ENCODE data around the gene ABCB8.
A peak's percentile ranks its signal among the peaks of the same experiment; 100 is the strongest.

Gene ABCB8

DNA sequence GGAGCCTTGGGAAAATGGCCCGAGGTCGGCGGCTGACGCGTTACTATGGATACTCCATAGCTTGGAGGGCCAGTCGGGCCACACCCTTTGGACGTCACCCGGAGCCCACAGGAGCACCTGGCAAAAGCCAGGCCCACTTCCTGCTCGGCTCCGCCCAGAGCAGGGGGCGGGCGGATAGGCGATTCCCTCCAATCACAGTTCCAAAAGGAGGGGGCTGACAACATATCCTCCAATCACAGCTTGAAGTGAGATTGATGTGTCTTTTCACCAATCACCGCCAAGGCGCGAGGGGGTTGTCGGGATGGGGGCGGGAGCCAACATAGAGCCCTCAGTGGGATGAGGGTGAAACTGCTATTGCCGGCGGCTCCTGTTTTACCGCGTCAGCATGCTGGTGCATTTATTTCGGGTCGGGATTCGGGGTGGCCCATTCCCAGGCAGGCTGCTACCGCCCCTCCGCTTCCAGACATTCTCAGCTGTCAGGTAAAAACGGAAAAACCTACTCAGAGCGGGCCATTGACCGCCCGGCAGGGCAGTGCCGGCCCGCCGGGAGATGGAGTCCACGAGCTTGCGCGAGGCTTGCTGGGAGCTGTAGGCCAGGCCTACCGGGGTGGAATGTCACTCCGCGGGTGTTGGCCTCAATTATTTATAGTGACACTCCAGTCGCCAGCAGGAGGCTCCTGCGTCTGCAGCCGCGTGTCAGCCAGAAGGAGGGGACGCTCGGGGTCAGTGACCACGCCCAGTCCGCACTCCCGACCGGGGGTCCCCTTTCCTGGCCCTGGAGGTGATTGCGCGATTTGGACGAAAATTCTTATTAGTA lies at the start of gene ABCB8:
TSS of gene ABCB8 (plus strand) at position 320 of the 817 bp plus-strand sequence. CDS start at position 386, 66 bp downstream.
- TF ChIP-seq CTCF (IDR thresholded peaks at IDR 0.05; ENCODE audit: unreplicated experiment in 3 of 3): peak; percentile 35 to 58 (median 40)
- Mint-ChIP-seq H3K27ac (peak within 1 kb of the TSS; percentile 69 to 94 (median 93)), H3K4me1 (peaks cover 15% of the 10 kb centered on the region), H3K27me3 (ENCODE audit: low read depth) (peaks cover 9% of the 10 kb centered on the region), H3K9me3 (no peaks in the 10 kb centered on the region), H3K4me3 (peak within 1 kb of the TSS; percentile 93 to 95 (median 94)), H3K36me3 (ENCODE audit: low read depth) (peaks cover 6% of the 10 kb centered on the region)

GRCh38 chr7:150979713-150980390 lies 48.4 kb upstream of the ABCB8 start:
- H3K36me3 Mint-ChIP-seq (ENCODE audit: low read depth): no peaks in the 10 kb centered on the region
- peak overlapping the region; percentile 77 to 98 (median 94) for H3K27ac Mint-ChIP-seq

GRCh38 chr7:150980663-150981062 lies 47.6 kb upstream of the ABCB8 start:
- no peaks in the 10 kb centered on the region for H3K36me3 Mint-ChIP-seq (ENCODE audit: low read depth)
- TF ChIP-seq CTCF (IDR thresholded peaks at IDR 0.05; ENCODE audit: unreplicated experiment in 3 of 3): peak in 2 of 3 experiments; percentile 23 to 30
- peak overlapping the region; percentile 62 to 85 (median 77) for H3K27ac Mint-ChIP-seq
- peaks cover 56% of the 10 kb centered on the region for H3K4me1 Mint-ChIP-seq
- no peaks in the 10 kb centered on the region for H3K9me3 Mint-ChIP-seq
- peaks cover 57% of the 10 kb centered on the region for H3K27me3 Mint-ChIP-seq (ENCODE audit: low read depth)
- H3K4me3 Mint-ChIP-seq: peak overlapping the region; percentile 47 to 77 (median 55)

More at GRCh38 chr7:150979713-150980390, 48.4 kb upstream of the ABCB8 start:
- no peak for TF ChIP-seq CTCF (IDR thresholded peaks at IDR 0.05; ENCODE audit: unreplicated experiment in 3 of 3)
- Mint-ChIP-seq H3K9me3 (no peaks in the 10 kb centered on the region), H3K4me3 (peak overlapping the region; percentile 58 to 71 (median 58)), H3K4me1 (peaks cover 59% of the 10 kb centered on the region), H3K27me3 (ENCODE audit: low read depth) (peaks cover 61% of the 10 kb centered on the region)

GRCh38 chr7:150981644-150982043 lies 46.6 kb upstream of the ABCB8 start:
- H3K9me3 Mint-ChIP-seq: no peaks in the 10 kb centered on the region
- H3K4me1 Mint-ChIP-seq: peaks cover 56% of the 10 kb centered on the region
- H3K27me3 Mint-ChIP-seq (ENCODE audit: low read depth): peaks cover 50% of the 10 kb centered on the region
- H3K36me3 Mint-ChIP-seq (ENCODE audit: low read depth): no peaks in the 10 kb centered on the region
- peak overlapping the region in 1 of 3 experiments; percentile 47 for H3K27ac Mint-ChIP-seq
- no peak for TF ChIP-seq CTCF (IDR thresholded peaks at IDR 0.05; ENCODE audit: unreplicated experiment in 3 of 3)
- peak overlapping the region in 2 of 3 experiments; percentile 9 to 22 for H3K4me3 Mint-ChIP-seq

DNA sequence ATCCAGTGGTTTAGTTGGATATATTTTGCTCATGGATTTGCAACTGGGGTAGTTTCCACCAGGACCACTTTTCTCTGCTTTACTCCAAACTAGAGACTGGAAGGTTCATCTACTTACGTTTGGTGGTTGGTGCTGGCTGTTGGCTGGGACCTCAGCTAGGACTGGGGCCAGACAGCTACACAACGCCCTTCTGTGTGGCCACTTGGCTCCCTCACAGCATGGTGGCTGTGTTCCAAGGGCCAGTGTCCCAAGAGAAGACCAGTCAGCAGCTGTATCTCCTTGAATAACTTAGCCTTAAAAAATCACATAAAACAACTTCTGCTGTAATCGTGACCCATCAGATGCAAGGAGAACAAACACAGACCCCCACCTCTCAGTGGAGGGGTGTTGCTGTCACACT lies 45.9 kb upstream of the ABCB8 start:
- no peak for TF ChIP-seq CTCF (IDR thresholded peaks at IDR 0.05; ENCODE audit: unreplicated experiment in 3 of 3)
- peaks cover 49% of the 10 kb centered on the region for H3K4me1 Mint-ChIP-seq
- no peaks in the 10 kb centered on the region for H3K9me3 Mint-ChIP-seq
- no peak overlapping the region for H3K27ac Mint-ChIP-seq
- no peaks in the 10 kb centered on the region for H3K36me3 Mint-ChIP-seq (ENCODE audit: low read depth)
- peaks cover 45% of the 10 kb centered on the region for H3K27me3 Mint-ChIP-seq (ENCODE audit: low read depth)
- no peak overlapping the region for H3K4me3 Mint-ChIP-seq
